HT1080 (cell line): ENCODE measurements around the gene C8B. TPM values are rescaled to one million over a fixed set of nuclear protein-coding genes. Genes with fewer than 3 reads are reported as not detected.

Experiments used
- DNase-seq: peaks from one replicate; pipeline ENCODE4 v3.0.0-alpha.2; 2015; ENCODE audit warnings: low read depth
- total RNA-seq: library from RNA; depleted of rRNA; stranded (reverse); fragments of >200 nt; shearing (Covaris generic); gene quantifications from 2 replicates; pipeline ENCODE4 v1.2.3, GENCODE V29; 2014; rRNA removed

The C8B gene
- total RNA-seq, 1 experiment from 2014 or later: not detected

DNA sequence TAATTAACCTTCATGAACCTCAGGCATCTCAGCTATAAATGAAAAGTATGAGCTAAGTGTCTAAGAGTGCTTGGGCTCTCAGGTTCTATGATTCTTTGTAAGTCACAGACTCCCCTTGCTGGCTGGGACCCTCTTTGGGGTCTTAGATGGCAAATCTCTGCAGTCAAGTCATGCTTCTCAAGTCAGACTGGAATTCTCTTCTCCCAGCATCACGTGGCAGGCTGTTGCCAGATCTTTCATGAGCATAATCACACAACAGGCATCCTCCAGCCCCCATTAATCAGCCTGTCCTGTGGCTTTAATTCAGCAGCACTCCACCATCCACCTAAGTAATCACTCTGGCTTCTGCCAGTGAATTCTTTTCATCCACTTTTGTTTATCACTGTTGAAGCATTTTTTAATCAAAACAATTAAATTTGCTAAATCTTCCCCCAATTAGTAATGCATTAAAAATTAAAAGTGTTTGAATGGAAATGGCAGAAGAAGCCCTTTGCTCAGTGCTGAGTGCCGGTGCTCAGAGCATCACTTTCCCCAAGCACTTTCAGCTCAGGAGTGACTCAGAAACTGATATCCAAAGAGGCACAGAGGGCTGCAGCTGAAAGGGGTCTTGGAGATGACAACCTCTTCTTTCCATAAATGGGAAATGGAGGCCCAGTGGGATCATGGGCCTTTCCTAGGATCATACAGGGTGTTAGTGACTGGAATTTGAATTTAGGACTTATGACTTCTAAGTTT lies 61.0 kb downstream of the C8B start:
- no peak for DNase-seq

DNA sequence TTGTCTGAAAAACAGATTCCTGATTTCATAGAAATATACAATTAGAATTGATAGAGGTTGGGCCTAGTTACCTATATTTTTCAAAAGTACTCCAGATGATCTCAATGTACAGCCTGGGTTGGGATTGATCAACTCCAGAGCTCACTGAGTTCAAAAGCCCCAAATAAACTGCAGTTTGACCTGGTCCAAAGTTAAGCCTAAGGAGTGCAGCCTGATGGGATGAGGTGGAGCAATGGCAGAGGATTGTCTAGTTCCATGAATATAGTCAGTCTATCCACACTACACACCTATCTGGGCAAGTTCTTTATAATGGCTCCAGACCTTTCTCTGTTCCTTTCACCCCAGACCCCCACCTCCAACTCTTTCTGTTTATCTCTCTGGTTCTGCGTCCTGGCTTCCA lies 62.0 kb downstream of the C8B start:
- DNase-seq: no peak

DNA sequence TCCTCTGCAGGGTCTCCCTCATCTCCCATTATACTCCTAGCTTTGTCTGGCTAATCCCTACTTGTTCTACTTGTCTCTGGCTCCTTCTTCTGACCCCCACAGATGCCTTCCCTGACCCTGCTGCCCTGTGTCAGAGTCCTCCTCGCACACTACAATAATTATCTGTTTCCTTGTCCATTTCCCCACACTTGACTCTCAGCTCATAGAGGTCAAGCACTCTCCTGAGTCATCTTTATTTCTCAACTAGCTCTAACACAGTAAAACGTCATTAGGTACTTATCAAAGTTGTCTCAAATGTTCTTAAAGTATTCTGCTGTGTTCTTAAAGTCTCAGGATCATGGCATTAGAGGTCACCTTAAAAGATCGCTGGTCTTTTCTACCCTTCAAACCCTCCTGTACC lies 64.1 kb downstream of the C8B start:
- DNase-seq: peak; percentile 6

- no peak for DNase-seq
These were observed 66.9 kb downstream of the C8B start for GRCh38 chr1:56898879-56899278.

GRCh38 chr1:56898005-56898373 lies 67.8 kb downstream of the C8B start:
- no peak for DNase-seq

DNA sequence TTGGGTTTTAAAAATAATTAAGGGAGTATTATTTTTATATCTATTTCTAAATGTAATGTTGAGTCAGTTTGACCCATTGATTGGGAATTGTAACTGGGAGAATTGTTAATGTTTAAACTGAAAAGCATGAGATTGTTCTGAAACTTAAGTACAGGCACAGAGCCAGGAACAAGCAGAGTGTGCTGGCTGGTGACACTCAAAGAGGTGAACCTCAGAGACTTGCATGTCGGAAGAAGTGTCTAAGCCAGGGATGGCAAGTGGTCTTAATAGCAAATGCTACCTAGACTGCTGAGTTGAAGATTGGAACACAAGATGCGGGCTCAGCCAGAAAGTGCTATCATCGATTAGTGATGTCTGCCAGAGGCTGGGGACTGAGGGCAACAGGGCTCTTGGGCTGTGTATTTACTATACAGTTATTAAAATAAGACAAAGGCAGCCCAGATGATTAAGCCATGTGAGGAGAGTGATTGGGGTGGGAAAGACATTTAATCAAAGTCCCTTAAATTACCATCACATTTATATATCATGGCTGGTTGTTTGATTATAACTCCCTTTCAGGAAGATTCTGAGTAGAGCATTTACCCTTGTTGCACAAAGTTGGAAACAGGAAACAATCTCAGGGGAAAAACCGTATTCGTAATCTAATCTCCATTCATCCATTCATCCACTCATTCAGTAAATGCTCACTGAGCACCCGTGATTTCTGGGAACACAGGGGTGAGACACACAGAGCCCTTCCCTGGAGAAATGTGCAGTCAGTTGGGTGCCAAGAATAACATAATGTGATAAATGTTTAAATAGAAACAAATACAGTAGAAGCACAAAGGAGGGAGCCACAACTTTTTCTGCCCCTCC lies 68.4 kb downstream of the C8B start:
- no peak for DNase-seq

GRCh38 chr1:56894014-56894413 lies 71.8 kb downstream of the C8B start:
- DNase-seq: no peak

DNA sequence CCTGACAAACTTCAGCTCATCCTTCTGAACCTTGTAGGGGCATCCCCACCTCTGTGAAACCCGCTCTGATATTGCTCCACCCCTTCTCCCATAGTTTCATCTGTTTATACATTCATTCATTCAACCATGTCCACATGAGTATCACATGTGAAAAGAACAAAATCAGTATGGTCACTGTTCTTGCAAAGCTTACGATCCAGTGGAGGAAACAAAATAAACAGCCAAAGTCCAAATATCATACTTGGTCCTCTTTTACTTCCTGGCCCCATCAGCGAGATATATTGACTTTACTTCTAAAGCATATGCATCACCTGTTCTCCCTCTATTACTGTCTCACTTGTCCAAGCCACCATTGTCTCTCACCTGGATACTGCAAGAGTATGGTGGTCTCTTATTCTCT lies 75.6 kb downstream of the C8B start:
- DNase-seq: no peak

DNA sequence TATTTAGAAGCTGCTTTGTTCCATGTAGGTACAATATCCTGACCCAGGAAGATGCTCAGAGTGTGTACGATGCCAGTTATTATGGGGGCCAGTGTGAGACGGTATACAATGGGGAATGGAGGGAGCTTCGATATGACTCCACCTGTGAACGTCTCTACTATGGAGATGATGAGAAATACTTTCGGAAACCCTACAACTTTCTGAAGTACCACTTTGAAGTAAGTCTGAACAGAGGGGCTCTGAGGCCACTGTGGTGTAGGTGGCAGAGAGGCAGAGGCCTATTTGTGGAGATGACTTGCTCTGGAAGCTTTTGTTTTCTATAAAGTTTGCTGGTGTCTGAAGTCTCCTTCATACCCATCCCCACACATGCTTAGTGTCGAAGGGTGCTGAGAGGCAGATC lies 84.4 kb downstream of the C8B start:
- DNase-seq: no peak

DNA sequence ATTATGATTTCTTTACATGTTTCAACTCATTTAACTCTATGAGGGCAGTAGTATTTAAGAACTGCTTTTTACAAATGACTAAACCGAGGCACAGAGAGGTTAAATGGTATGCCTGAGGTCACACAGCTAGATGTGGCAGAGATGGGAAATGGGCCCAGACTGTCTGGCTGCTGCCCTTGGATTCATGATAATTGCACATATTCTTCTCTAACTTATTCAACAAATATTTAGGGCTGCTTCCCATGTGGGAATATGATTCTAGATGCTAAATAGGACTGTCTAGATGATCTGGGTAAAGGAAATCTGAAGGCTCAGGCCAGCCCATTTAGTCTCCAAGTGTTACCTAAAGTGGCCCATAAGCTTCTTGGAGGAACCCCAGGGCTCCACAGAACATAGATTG lies 85.0 kb downstream of the C8B start:
- no peak for DNase-seq

Other genes with a start within 250 kb of the C8B start
- not detected in 2 replicates for gene FYB2, start 146.6 kb downstream of the C8B start, total RNA-seq
- gene C8A, start 111.2 kb downstream of the C8B start, total RNA-seq: not detected in 2 replicates